CD4-positive, alpha-beta T cell (primary cell): ENCODE data around the gene CTSC. TPM values are rescaled to one million over a fixed set of nuclear protein-coding genes. Genes with fewer than 3 reads are reported as not detected.

Experiments
- ATAC-seq: fragments of 200-7000 bp; cut with Tn5 transposase; one replicate; pipeline ENCODE4 v1.10.0; 2022; ENCODE audit warnings: mild to moderate bottlenecking; ENCODE audit not compliant: poor library complexity
- CTCF ChIA-PET: fragments of 350-600 bp; sonication (Branson Sonifier 250); formaldehyde crosslinking; loops from one replicate; lab custom pipeline; 2021; ENCODE audit warnings: antibody characterized with exemption, inconsistent platforms; lab: Charles Lee
- POLR2A ChIA-PET: fragments of 350-600 bp; sonication (Branson Sonifier 250); formaldehyde crosslinking; loops from one replicate; lab custom pipeline; 2021; ENCODE audit warnings: antibody characterized with exemption, inconsistent platforms; lab: Charles Lee
- DNase-seq, 14 experiments: peaks; one replicate each; pipeline ENCODE4 v3.0.0-alpha.2; 2013 to 2020; ENCODE audit warnings: mixed read lengths in 2 of 14
- H3K27ac ChIP-seq, 2 donors: one replicate each; pipeline versions ENCODE4 v1.5.1 to v1.7.0; 2013; ENCODE audit warnings: low read length in 2 of 2, low read depth in 1 of 2, mild to moderate bottlenecking in 1 of 2
- H3K27me3 ChIP-seq, 2 experiments: 1 replicate in 1 of 2; 2 replicates in 1 of 2; pipeline versions ENCODE4 v1.6.1 to v1.7.0; 2013; ENCODE audit warnings: low read length in 2 of 2, control low read depth in 1 of 2, mild to moderate bottlenecking in 1 of 2, moderate library complexity in 1 of 2; ENCODE audit not compliant: insufficient read depth in 2 of 2, control insufficient read depth in 1 of 2
- H3K36me3 ChIP-seq: one replicate; pipeline ENCODE4 v1.6.1; 2013; ENCODE audit warnings: low read length, control low read depth; ENCODE audit not compliant: insufficient read depth
- H3K4me1 ChIP-seq: one replicate; pipeline ENCODE4 v1.6.1; 2013; ENCODE audit warnings: low read length, control low read depth; ENCODE audit not compliant: insufficient read depth
- H3K4me3 ChIP-seq: one replicate; pipeline ENCODE4 v1.5.1; 2013; ENCODE audit warnings: mild to moderate bottlenecking, low read length, moderate library complexity
- H3K9me3 ChIP-seq, 2 experiments: 1 replicate in 1 of 2; 2 replicates in 1 of 2; pipeline versions ENCODE4 v1.6.1 to v1.7.0; 2013; ENCODE audit warnings: low read length in 2 of 2, mild to moderate bottlenecking in 2 of 2, control low read depth in 1 of 2, moderate library complexity in 1 of 2; ENCODE audit not compliant: control insufficient read depth in 1 of 2, insufficient read depth in 1 of 2
- H3K27ac Mint-ChIP-seq: one replicate; pipeline ENCODE4 v1.8.0; 2020; ENCODE audit warnings: mixed read lengths
- H3K27me3 Mint-ChIP-seq: one replicate; pipeline ENCODE4 v1.8.0; 2021; ENCODE audit warnings: mixed read lengths
- H3K36me3 Mint-ChIP-seq: one replicate; pipeline ENCODE4 v1.8.0; 2021; ENCODE audit warnings: low read depth, mixed read lengths
- H3K4me1 Mint-ChIP-seq: one replicate; pipeline ENCODE4 v1.8.0; 2021; ENCODE audit warnings: low read depth, mixed read lengths
- H3K4me3 Mint-ChIP-seq: one replicate; pipeline ENCODE4 v1.8.0; 2020; ENCODE audit warnings: mild to moderate bottlenecking, mixed read lengths
- H3K9me3 Mint-ChIP-seq: one replicate; pipeline ENCODE4 v1.8.0; 2020; ENCODE audit warnings: mixed read lengths
- CTCF ChIP-seq: fragments of 200-600 bp; IDR thresholded peaks from one replicate; pipeline ENCODE4 v1.8.0; 2022; ENCODE audit warnings: antibody characterized with exemption, mild to moderate bottlenecking
- intact Hi-C, 2 experiments: fragments of 100-400 bp; cut with DNase I in 1 of 2; cut with micrococcal nuclease in 1 of 2; formaldehyde crosslinking; loops; one replicate each; pipeline versions ENCODE4 v1.15.1 to v1.9.0; 2023 to 2025; cut with DNase I, micrococcal nuclease
- total RNA-seq, 174 experiments: library from RNA in 2 of 174; stranded (reverse) in 2 of 174; gene quantifications; one replicate each; pipeline ENCODE4 v1.2.3 and lab custom pipeline; 2021 to 2026

CTSC gene
- total RNA-seq, 2 experiments from 2014 or later = 28.5 to 32.6 TPM

- ChIA-PET CTCF (no interaction called here), POLR2A (no interaction called here)
- H3K4me3 ChIP-seq = no peak overlapping the region
- DNase-seq (no peak), ATAC-seq (no peak)
- TF ChIP-seq CTCF = no peak
- Mint-ChIP-seq H3K4me3 (no peak overlapping the region), H3K9me3 (peaks cover 43% of the 10 kb centered on the region), H3K4me1 (no peaks in the 10 kb centered on the region), H3K36me3 (peaks cover 52% of the 10 kb centered on the region), H3K27me3 (no peaks in the 10 kb centered on the region), H3K27ac (no peak overlapping the region)
- intact Hi-C loops = no loop called here
- peaks cover 9% of the 10 kb centered on the region for H3K36me3 ChIP-seq
- H3K27ac ChIP-seq = no peak overlapping the region
- no peaks in the 10 kb centered on the region for H3K4me1 ChIP-seq
- peaks cover 7 to 32% of the 10 kb centered on the region in 2 experiments for H3K9me3 ChIP-seq
- no peaks in the 10 kb centered on the region for H3K27me3 ChIP-seq
These were observed 78.1 kb downstream of the CTSC start for GRCh38 chr11:88259431-88259830.

- POLR2A ChIA-PET = no interaction called here
- no peak for TF ChIP-seq CTCF
- H3K9me3 Mint-ChIP-seq = peaks cover 8% of the 10 kb centered on the region
- Histone ChIP-seq H3K4me1 (no peaks in the 10 kb centered on the region), H3K4me3 (no peak overlapping the region), H3K9me3 (no peaks in the 10 kb centered on the region), H3K36me3 (no peaks in the 10 kb centered on the region), H3K27ac (no peak overlapping the region), H3K27me3 (no peaks in the 10 kb centered on the region)
- no peak overlapping the region for H3K4me3 Mint-ChIP-seq
- no peak for ATAC-seq
- intact Hi-C loops = no loop called here
- no peak overlapping the region for H3K27ac Mint-ChIP-seq
- no peak for DNase-seq
- no peaks in the 10 kb centered on the region for H3K27me3 Mint-ChIP-seq
- CTCF ChIA-PET = no interaction called here
- H3K36me3 Mint-ChIP-seq = no peaks in the 10 kb centered on the region
- H3K4me1 Mint-ChIP-seq = no peaks in the 10 kb centered on the region
These were observed 85.3 kb downstream of the CTSC start for GRCh38 chr11:88252208-88252607.

- no peak for TF ChIP-seq CTCF
- ChIA-PET POLR2A (no interaction called here), CTCF (no interaction called here)
- Histone ChIP-seq H3K27ac (no peak overlapping the region), H3K27me3 (no peaks in the 10 kb centered on the region), H3K4me1 (no peaks in the 10 kb centered on the region), H3K9me3 (no peaks in the 10 kb centered on the region), H3K4me3 (no peak overlapping the region), H3K36me3 (no peaks in the 10 kb centered on the region)
- Mint-ChIP-seq H3K9me3 (peaks cover 6% of the 10 kb centered on the region), H3K4me3 (no peak overlapping the region), H3K36me3 (no peaks in the 10 kb centered on the region), H3K27me3 (no peaks in the 10 kb centered on the region), H3K4me1 (no peaks in the 10 kb centered on the region), H3K27ac (no peak overlapping the region)
- DNase-seq (no peak), ATAC-seq (no peak)
- intact Hi-C loops = no loop called here
These were observed 86.8 kb downstream of the CTSC start for GRCh38 chr11:88250566-88251242.
